ENCODE data around the gene PYCR2.
"Not testable (repeated sequence)": the region's sequence is repeated elsewhere in the genome, so short reads cannot be mapped to it uniquely, and the experiment has no call there.

Gene PYCR2

GRCh38 chr1:225943582-225943981, 19.5 kb upstream of the PYCR2 start:
- no peak for DNase-seq (ENCODE audit: low read depth in 1 of 2, low spot score in 1 of 2)

GRCh38 chr1:225942574-225942973, 18.5 kb upstream of the PYCR2 start:
- DNase-seq (ENCODE audit: low read depth in 1 of 2, low spot score in 1 of 2), result no peak

- DNase-seq (ENCODE audit: low read depth in 1 of 2, low spot score in 1 of 2), result no peak
Observed at GRCh38 chr1:225941942-225942222, 17.8 kb upstream of the PYCR2 start.

DNA sequence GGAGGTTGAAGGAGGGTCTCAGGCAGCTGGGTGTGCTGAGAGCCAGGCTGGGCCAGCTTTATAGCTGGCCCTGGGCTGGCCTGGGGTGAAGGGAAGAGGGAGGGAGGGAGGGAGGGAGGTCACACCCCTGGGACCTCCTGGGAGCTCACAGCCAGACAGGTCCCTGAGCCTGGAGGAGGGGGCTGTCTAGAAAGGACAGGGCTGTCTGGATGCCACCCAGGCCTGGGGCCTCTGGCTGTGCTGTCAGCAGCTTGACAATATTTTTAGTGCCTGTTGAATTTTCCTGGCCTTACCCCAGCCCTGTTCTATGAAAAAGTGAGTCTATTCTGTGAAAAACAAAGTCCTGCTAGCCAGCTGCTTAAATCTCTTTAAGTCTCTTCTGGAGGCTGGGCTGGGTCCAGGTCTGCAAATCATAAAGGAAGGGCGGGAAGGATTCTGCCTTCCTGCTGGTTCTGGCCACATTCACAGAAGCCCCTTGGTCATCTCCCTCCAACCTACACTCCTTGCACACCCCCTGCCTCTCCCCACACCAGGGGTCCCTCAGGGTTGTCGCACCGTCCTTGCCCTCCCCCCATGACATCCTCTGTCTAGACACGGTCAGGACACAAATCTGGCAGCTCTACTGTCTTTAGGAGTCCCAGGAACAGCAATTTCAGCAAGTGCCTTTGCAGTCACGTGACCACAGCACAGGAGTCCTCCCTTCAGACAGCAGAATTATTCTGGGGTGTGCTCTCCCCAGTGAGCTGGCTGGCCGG, 17.3 kb upstream of the PYCR2 start, which contains the start of gene LEFTY2:
Gene LEFTY2 (minus strand): TSS at position 34 of the 755 bp plus-strand sequence. CDS start 80 bp downstream, outside the sequence.
- no peak for DNase-seq (ENCODE audit: low read depth in 1 of 2, low spot score in 1 of 2)

DNA sequence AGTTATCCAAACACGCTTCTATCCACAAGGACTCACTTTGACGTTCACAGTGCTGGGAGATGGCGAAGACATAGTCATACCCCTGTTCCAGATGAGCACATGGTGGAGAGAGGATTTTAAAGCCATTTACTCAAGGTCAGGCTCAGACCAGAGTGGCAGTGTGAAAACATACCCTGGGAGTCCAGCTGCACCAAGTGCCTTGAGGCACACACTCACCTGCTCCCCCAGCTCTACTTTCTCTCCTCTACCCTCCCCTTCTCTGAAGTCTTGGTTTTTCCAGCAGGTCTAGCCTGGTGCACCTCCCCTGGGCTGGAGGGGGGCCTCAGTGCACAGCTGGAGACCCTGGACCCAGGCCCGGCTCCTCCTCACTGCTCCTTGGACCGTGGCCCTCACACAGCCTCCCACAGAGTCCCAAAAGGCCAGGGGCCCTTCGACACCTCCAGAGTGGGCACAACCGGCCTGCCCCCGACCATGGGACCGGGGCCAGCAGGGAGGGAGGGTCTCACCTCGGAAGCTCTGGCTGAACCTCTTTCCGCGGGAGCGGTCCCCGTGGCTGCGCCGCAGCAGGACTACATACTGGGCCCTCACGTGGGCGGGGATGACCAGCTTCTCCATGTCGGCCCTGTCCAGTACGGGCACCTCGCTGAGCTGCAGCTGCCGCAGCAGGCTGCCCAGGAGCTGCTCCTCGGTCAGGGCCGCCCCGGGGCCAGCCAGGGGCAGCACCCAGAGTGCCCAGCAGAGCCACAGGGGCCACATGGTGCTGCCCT, 16.5 kb upstream of the PYCR2 start:
- no peak for DNase-seq (ENCODE audit: low read depth in 1 of 2, low spot score in 1 of 2)

- DNase-seq (ENCODE audit: low read depth in 1 of 2, low spot score in 1 of 2), result not testable (repeated sequence)
Observed at GRCh38 chr1:225939939-225940310, 15.9 kb upstream of the PYCR2 start.

DNA sequence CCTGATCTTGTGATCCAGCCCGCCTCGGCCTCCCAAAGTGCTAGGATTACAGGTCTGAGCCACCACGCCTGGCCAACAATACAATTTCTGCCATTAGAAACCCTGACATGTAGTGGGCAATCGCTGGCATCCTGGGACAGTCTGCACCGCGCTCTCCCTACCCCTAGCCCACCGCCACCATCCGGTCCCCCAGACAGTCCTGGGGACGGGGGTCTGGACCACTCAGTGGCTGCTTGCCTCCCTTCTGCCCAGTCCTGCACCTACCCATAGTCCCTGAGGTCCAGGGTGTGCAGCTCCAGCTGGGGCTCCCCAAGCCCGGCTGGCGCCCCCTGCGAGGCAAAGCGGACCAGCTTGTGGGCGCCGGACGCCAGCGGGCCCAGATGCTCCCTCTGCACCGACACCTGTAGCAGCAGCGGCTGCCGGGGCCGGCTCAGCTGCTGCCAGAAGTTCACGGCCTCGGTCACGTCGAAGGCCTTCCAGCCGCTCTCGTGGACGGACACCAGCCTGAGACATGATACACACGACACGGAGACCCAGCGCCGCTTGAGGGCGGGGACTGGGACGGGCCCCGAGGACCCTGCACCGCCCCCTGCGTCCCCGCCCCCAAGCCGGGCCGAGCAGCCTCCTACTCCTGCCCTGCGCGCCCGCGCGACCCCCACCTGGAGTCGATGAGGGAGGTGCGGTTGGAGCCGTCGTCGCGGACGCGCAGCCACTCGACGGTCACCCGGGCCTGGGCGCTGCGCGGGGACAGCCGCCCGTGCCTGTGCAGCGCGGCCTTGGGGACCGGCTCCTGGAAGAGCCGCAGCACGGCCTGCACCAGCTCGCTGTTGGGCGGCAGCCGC, 15.3 kb upstream of the PYCR2 start:
- DNase-seq (ENCODE audit: low read depth in 1 of 2, low spot score in 1 of 2), result not testable (repeated sequence)

- no peak for DNase-seq (ENCODE audit: low read depth in 1 of 2, low spot score in 1 of 2)
Observed at GRCh38 chr1:225937048-225937968, 13.3 kb upstream of the PYCR2 start.

- no peak for DNase-seq (ENCODE audit: low read depth in 1 of 2, low spot score in 1 of 2)
Observed at GRCh38 chr1:225936523-225936922, 12.5 kb upstream of the PYCR2 start.

DNA sequence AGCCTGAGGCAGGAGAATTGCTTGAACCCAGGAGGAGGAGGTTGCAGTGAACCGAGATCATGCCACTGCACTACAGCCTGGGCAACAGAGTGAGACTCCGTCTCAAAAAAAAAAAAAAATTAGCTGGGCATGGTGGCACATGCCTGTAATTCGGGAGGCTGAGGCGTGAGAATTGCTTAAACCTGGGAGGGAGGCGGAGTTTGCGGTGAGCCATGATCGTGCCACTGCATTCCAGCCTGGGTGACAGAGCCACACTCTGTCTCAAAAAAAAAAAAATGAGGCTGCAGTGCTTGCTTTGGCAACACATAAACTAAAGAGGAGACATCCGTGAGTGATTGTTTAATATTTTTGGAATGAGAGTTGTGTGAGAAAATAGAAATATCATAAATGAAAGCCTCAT, 12.0 kb upstream of the PYCR2 start:
- not testable (repeated sequence) for DNase-seq (ENCODE audit: low read depth in 1 of 2, low spot score in 1 of 2)

- no peak for DNase-seq (ENCODE audit: low read depth in 1 of 2, low spot score in 1 of 2)
Observed at GRCh38 chr1:225934711-225935110, 10.7 kb upstream of the PYCR2 start.

DNA sequence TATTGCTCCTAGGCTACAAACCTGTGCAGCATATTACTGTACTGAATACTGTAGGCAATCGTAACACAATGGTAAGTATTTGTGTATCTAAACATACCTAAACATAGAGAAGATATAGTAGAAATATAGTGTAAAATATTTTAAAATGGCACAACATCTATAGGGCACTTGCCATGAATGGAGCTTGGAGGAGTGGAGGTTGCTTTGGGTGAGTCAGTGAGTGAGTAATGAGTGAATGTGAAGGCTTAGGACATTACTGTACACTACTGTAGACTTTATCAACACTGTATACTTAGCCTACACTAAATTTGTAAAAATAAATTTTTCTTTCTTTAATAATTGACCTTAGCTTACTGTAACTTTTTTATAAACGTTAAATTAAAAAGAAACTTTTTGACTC, 9.0 kb upstream of the PYCR2 start:
- no peak for DNase-seq (ENCODE audit: low read depth in 1 of 2, low spot score in 1 of 2)

GRCh38 chr1:225931270-225932136, 7.5 kb upstream of the PYCR2 start:
- no peak for DNase-seq (ENCODE audit: low read depth in 1 of 2, low spot score in 1 of 2)

GRCh38 chr1:225930566-225930965, 6.5 kb upstream of the PYCR2 start:
- no peak for DNase-seq (ENCODE audit: low read depth in 1 of 2, low spot score in 1 of 2)

DNA sequence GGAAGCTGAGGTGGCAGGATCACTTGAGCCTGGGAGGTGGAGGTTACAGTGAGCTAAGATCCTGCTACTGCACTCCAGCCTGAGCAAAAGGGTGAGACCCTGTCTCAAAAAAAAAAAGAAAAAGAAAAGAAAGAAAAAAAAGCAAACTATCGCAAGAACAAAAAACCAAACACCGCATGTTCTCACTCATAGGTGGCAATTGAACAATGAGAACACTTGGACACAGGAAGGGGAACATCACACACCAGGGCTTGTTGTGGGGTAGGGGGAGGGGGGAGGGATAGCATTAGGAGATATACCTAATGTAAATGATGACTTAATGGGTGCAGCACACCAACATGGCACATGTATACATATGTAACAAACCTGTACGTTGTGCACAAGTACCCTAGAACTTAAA, 5.4 kb upstream of the PYCR2 start:
- DNase-seq (ENCODE audit: low read depth in 1 of 2, low spot score in 1 of 2), result not testable (repeated sequence)

GRCh38 chr1:225928186-225929175, 4.4 kb upstream of the PYCR2 start:
- no peak for DNase-seq (ENCODE audit: low read depth in 1 of 2, low spot score in 1 of 2)

GRCh38 chr1:225926551-225927113, 2.6 kb upstream of the PYCR2 start:
- no peak for DNase-seq (ENCODE audit: low read depth in 1 of 2, low spot score in 1 of 2)

- no peak for DNase-seq (ENCODE audit: low read depth in 1 of 2, low spot score in 1 of 2)
Observed at GRCh38 chr1:225923381-225923691, 714 bp downstream of the PYCR2 start.

Measured in activated CD4-positive, alpha-beta T cell treated with anti-CD3 and anti-CD28 coated beads, Interleukin-2, amount 50 U/mL, for 24 hours (primary cell).